CD4-positive, alpha-beta T cell treated with Interleukin-21 for 1 hour (primary cell): ENCODE measurements around the gene DIAPH2.
"Not testable (repeated sequence)": the region's sequence is repeated elsewhere in the genome, so short reads cannot be mapped to it uniquely, and the experiment has no call there.

Experiments
- DNase-seq: peaks from one replicate; pipeline ENCODE4 v3.0.0-alpha.2; 2020

DIAPH2 gene

DNA sequence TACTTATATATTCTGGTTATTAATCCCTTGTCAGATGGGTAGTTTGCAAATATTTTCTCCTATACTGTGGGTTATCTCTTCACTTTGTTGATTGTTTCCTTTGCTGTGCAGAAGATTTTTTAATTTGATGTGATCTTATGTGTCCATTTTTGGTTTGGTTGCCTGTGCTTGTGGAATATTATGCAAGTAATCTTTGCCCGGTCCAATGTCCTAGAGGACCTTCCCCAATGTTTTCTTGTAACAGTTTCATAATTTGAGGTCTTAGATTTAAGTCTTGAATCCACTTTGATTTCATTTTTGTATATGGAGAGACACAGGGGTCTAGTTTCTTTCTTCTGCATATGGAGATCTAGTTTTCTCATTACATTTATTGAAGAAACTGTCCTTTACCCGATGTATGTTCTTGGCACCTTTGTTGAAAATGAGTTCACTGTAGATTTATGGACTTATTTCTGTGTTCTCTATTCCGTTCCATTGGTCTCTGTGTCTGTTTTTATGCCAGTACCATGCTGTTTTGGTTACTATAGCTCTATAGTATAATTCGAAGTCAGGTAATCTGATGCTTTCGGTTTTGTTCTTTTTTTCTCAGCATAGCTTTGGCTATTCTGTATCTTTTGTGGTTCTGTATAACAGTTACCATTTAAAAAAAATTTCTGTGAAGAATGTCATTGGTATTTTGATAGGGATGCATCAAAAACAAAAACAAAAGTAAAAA lies 34.7 kb downstream of the DIAPH2 start:
- no peak for DNase-seq

DNA sequence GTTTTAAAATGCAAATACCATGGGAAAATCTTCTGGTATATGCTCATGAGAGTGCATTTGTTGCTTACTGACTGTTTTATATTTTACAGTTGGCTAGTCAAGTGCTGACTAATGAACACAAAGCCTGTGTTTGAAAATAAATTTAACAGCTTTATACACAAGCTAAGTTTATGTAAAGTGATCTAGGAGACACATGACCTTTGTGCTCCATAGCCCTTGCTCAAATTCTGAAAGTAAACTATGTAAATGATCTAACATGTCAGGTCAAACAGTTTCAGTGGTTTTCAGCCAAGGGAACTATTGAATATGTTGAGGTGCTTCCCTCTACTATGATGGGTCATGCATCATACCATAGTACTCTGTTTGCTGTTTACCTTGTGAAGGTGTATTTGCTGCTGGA lies 36.7 kb downstream of the DIAPH2 start:
- no peak for DNase-seq

DNA sequence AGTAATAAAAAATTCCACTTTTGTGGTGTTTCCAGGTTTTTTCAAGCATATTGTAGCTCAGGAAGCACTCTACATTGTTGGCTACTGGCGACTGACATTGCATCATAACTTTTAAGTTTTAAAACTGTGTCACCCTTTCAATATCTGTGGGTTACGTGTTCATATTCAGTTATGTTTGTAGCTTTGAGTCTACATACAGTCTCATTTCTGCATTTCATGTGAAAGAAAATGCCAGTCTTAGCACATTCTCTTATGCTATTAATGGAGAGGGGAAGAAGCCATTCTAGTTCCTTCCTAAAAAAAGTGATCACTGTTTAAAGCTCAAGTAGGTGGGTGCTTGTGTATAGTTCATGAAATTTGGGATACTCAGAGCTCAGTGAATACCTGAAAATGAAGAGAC lies 38.1 kb downstream of the DIAPH2 start:
- no peak for DNase-seq

DNA sequence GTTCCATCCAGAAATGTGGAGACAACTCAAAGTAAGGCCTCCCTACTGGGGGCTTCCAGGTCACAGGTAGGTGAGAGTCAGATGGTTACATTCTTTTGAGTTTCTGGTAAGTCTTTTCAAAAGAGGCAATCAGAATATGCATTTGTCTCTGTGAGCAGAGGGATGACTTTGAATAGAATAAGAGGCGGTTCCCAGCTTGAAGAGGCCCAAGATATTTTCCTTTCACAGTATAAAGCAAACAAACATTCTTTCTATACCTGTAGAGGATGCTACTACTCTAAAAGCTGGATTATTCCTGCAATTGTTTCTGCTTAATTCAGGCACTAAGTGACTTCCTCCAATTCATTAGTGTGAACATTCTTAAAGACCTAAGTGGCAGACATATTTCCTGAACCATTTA lies 44.4 kb downstream of the DIAPH2 start:
- no peak for DNase-seq

DNA sequence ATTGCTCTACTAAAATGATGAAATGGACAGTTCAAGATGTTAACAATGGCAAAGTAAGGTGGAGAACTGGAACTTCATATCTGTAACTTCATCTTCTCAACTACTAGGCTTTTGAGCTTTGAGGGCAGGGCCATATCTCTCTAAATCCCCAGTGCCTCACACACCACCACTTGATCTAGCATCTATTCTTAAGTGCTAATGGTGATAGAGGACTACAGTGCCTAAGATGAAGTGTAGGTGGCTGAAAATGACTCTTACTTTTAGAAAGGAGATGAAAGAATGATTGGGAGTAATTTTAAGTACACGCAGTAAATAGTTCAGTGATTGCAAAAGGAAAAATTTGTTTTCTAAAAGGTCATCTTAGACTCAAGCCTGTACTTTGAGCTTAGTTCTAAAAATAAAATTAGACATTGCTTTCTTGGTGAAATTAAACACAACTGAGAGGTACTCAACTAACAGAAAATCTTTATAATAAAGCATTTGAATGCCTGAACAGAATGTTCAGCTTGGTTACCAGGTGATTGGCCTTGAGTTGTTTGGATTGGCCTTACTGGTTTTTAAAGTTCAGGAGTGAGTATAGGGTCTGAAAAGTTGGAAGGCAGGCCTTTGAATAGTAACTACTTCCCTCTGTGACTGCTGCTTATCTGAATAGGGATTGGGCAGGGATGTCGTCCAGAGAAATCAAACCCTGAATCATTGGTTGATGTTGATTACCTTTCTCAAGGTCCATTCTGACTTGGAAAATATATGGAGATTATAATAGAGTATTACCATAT lies 45.4 kb downstream of the DIAPH2 start:
- DNase-seq: no peak

DNA sequence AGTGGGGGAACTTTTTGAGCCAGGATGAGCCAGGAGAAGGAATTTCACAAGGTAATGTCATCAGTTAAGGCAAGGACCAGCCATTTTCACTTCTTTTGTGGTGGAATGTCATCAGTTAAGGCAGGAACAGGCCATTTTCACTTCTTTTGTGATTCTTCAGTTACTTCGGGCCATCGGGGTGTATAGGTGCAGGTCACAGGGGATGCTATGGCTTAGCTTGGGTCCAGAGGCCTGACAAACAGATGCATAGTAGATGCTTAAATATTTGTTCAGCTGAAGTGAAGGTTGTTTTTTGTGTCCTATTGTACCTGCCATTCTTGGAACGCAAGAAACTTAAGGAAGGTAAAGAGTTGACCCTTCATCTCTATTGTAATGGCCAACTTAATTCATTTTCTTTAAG lies 46.4 kb downstream of the DIAPH2 start:
- not testable (repeated sequence) for DNase-seq

DNA sequence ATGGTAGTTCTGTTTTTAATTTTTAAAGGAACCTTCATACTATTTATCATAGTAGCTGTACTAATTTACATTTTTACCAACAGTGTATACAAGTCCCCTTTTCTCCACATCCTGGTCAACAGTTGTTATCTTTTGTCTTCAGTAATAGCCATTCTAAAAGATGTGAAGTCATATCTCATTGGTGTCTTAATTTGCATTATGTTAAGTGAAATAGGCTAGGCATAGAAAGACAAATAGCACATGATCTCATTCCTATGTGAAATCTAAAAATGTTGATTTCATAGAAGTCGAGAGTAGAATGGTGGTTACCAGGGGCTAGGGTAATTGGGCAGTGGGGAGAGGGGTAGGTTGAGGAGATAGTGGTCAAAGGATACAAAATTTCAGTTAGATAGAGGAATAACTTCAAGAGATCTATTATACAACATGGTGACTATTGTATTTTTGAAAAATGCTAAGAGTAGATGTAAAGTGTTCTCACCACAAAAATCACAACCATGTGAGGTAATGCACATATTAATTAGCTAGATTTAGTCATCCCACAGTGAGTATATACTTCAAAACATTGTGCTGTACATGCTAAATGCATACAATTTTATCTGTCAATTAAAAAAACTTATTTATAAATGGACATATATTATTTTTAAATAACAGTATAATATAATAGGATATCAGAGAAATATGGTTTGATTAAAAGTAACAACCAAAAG lies 58.9 kb downstream of the DIAPH2 start:
- DNase-seq: no peak

DNA sequence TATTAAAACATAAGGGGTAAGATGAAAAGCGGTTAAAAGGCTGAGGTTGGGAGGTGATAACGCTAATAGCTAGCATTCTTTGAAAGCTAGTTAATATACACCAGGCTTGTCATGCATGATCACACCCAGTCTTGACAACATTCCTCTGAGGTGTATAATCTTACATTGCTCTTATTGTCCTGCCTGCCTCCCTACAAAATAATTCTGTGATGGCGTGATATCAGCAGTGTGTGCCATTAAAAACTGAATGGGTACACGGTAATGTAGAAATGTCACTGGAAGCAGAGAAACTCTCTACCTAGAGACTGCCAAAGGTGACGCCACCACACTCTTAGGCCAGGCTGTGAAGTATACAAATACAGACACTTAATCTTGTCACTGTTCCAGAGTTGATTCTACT lies 68.1 kb downstream of the DIAPH2 start:
- no peak for DNase-seq

DNA sequence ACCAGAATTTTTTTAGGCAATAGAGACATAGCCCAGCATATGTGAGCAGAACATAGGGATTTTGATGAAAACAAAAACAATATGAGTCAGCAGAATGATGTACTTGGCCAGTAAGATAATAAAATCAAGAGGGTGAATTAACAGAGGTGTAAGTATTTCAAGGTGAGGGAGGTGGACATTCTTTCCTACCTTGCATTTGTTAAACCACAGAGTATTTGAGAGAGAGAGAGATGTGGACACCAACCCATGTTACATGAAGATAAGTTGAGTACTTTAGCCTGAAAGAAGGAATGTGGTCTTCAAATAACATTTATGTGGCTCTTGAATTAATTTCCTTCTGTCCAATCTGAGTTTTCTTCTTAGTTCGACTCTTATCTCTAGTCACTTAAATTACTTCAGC lies 68.6 kb downstream of the DIAPH2 start:
- DNase-seq: no peak

DNA sequence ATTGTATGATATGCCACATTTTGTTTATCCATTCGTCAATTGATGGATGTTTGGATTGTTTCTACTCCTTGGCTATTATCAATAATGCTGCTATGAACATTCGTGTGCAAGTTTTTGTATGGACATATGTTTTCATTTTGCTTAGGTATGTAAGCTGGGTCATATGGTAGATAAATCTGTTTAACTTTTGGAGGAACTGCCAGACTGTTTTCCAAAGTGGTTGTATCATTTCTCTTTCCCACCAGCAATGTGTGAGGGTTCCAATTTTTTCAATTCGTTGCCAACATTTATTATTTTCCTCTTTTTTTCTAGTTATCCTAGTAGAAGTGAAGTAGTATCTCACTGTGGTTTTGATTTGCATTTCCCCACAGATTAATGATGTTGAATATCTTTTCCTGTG lies 71.8 kb downstream of the DIAPH2 start:
- no peak for DNase-seq

DNA sequence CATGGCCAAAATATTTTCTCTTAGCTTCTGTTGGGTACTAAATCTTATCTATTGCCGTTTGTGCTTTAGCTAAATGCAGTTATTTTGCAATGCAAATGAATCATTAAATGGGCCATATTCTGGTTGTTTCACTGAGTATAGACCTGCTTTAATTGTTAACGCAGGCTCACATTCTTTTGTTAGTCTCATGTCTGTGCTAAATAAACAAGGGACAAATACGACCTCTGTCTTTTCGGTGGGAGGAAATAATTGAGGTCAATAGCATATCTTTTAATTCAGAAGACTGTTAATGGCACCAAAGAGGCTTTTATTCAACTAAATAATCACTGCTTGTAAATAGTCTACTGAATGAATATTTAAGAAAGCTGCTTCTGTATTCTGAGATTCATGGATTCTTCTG lies 76.9 kb downstream of the DIAPH2 start:
- no peak for DNase-seq

DNA sequence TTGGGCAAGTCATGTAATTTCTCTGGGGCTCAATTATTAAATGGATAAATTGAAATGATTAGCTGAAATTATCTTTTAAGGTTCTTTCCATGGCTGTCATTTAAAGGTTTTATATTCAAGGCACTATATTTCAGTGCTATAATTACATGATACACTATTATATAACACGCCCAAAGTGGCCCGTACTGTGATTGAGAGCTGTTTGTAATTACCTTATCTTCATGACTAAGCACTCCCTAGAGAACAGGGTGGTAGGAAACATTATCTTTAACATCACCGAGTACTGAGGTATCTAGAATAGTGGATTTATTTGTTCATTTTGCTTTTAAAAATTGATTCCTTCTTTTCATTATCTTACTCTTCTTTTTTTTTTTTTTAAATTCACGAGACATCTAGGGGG lies 79.0 kb downstream of the DIAPH2 start:
- DNase-seq: no peak

DNA sequence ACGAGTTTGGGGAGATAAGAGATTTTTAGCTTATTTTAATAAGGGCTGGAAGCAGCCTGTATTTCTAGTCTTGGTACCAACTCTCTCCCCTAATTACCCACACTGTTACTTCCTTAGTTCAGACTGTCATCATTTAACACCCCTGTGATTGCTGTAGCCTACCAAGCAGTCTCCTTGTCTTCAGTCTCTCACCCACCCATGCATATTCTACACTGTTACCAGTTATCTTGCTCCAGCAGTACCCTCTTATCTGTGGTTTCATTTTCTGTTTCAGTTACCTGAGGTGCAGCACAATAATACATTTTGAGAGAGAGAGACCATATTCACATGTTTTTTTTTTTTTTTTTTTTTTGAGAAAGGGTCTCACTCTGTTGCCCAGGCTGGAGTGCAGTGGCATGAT lies 80.2 kb downstream of the DIAPH2 start:
- no peak for DNase-seq

DNA sequence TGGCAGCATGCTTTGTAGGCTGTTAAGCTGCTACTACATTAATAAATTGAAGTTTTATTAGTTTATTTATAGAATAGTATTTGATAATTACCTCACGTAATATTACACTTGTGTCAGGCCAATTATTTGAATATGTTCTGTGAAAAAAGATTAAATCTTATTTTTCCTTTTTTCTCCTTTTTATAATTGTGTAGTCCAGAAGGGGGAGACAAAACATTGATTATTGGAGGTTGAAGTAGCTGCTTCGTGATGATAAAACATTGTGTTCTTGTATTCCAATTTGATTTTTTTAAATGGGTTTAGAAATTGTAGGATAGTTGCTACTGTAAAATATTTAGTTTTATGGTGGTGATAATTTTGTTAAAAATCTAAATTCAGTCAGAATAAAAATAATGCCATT lies 85.7 kb downstream of the DIAPH2 start:
- no peak for DNase-seq

DNA sequence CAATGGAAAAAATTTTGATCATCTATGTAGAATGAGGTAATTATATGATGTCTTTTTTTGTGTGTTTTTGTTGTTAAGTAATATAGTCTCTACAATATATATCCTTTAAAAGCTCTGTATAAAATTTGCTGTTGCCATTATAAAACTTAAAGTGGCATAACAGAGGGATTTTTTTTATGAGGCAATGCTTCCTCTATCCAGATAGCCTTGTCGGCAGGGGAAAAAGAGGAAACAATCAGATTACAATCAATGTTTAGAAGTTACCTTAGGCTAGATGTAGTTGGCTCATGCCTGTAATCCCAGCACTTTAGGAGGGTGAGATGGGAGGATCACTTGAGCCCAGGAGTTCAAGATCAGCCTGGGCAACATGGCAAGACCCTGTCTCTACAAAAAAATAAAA lies 86.8 kb downstream of the DIAPH2 start:
- no peak for DNase-seq

DNA sequence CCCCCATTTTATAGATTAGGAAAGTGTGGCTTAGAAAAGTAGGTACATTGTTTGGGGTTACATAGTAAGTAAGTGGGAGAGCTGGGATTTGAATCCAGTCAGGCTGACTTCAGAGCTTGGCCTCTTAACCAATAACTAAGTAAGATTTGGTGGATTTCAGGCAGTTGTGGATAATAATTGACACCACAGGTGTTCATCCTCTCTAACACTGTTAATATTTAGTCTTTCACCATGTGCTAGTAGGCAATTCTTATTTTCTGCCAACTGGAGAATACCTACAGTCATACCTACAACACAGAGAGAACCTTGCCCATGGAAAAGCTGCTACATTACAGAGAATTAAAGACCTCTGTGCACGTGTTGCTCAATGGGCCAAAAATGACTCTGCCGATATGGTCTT lies 89.5 kb downstream of the DIAPH2 start:
- no peak for DNase-seq

DNA sequence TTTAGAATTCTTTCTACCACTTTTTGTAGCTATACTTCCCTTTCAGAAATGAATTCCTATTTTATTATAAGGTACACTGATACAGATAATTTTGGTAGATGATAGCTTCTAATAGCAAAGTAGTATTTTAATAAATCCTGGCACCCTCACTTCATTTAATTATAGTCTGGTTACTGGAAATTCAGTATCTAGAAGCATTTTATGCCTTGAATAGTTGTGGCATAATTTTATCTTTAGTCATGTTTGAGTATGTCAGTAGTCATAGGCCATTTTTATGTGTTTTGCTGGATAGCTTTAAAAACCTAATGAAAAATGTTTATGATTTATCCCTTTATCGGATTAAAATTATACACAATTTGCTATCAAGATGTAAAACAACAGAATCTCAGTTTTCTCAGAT lies 92.3 kb downstream of the DIAPH2 start:
- DNase-seq: no peak

DNA sequence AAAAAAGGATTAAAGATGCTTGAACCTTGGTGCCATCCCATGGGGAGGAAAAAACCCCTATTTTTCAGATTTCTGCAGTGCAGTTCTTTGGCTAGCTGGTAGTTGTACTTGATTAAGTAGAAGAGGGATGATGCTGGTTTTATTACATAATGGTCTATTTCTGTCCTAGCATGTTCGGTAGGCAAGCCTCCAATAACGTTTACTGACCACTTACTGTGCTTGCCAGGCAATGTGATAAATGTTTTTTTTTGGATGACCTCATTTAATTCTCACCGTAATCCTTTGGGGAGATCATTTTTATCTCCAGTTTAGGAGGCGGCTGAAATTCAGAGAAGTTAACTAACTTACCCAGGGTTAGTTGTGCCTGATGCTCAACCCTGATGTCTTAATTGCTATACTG lies 106.9 kb downstream of the DIAPH2 start:
- DNase-seq: no peak

DNA sequence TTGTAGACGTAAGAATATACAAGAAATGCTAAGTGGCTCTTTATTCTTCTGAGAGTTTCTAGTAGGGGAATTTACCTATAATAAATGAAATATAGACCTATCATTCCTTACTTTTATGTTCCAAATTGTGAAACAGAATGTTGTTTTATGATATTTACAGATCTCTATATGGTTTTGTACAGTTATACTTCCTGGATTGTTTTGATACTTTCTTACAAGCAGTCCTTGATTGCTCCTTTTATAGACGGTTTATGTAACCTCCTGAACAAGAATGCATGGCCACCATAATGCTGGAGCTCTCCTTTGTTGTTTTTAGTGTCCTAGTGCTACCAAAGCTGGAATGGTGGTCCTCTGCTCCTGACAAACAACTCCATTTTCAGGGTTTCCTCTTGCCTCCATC lies 107.4 kb downstream of the DIAPH2 start:
- DNase-seq: no peak

DNA sequence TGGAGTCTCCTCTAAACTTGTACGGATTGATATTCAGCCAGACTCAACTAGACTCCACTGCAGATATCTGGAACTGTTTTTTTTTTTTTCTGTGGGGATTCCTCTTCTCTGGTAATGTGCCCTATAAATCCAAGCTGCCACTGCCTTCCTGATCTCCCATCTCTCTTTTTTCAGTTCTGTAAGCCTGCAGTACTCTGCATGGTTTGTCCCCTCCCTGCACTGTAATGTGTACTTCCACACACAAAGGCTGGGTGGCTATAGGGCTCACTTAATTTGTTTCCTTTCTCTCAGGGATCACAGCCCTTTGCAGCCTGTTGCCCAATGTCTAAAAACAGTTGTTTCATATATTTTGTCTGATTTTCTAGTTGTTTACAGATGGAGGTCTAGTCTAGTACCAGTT lies 114.3 kb downstream of the DIAPH2 start:
- no peak for DNase-seq

DNA sequence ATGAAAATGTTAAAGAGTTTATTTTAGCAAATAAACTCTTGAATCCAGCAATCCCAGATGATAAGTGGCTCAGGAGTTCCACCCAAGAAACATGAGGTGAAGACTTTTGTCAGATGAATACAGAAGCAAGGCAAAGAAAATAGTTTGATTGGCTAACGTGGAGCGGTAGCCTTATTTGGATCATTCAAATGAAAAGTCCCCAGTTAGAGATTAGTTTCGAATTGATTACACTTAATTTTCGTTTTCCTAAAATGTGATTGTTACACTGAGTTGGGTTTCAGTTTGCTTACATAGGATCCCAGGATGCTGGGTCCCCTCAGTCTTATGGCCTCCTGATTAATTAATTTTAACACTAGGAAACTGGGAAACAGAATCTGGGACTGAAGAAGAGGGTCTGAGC lies 122.7 kb downstream of the DIAPH2 start:
- no peak for DNase-seq

DNA sequence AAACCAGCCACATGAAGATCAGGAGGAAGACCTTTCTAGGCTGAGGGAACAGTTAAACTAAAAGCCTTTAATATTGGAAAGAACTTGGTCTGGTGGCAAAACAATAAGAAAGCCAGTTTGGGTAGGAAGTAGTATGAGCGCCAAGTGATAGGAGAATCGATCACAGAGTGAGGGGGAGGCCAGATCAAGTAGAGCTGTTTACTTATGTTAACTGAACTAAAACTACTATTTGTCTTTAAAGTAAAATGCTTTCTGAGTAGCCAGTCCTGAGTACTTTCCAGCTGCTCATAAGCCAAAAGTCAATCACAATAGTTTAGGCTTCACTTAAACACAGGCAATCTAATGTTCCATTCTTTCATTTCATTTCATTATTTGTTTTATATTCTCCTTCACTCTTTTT lies 136.3 kb downstream of the DIAPH2 start:
- no peak for DNase-seq

DNA sequence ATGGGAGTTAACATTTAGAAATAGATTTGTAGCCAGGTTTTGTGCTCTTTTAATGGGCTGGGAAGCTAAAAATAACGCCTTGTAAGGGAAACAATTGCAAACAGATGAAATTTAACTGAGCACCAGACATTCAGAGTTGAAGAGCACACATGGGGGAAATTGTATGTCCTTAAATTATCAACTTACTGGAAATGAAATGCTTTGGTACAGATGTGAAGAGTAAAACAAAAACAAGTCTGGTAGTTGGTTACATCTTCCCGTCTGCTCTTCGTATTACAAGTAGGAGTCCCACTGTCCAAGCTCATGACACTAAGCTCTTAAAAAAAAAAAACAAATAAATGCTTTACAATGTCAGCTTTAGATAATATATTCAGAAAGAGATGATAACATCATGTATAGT lies 139.5 kb downstream of the DIAPH2 start:
- no peak for DNase-seq

DNA sequence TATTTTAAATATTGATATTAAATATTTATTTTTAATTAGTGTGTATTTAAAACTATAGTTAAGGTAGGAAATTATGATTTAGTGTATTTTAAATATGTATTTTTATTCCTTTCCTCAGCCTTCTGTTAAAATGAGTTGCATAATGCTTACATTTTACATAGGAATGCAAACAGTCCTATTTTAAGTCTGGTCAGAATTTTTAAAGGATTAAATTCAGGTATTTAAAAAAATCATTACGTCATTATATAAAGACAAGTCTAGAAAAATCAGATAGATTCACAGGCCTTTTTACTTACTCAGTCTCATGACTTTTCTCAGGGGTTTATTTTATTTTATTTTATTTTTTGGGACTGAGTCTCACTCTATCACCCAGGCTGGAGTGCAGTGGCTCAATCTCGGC lies 148.7 kb downstream of the DIAPH2 start:
- DNase-seq: no peak
